Dermis microvascular lymphatic vessel endothelial cell (primary cell): ENCODE measurements around the gene SPATA3. TPM values are rescaled to one million over a fixed set of nuclear protein-coding genes. Genes with fewer than 3 reads are reported as not detected.
"Not testable (repeated sequence)": the region's sequence is repeated elsewhere in the genome, so short reads cannot be mapped to it uniquely, and the experiment has no call there.

Source experiments
- DNase-seq, 2 donors: peaks; one replicate each; pipeline versions ENCODE4 v3.0.0 to v3.0.0-alpha.2; 2010; ENCODE audit warnings: low read depth in 2 of 2
- total RNA-seq: library from RNA; depleted of rRNA; stranded (reverse); fragments of >200 nt; gene quantifications from 2 replicates; pipeline ENCODE4 v1.2.1, GENCODE V29; 2014

The SPATA3 gene
- total RNA-seq, 1 donor from 2014 or later, result not detected

DNA sequence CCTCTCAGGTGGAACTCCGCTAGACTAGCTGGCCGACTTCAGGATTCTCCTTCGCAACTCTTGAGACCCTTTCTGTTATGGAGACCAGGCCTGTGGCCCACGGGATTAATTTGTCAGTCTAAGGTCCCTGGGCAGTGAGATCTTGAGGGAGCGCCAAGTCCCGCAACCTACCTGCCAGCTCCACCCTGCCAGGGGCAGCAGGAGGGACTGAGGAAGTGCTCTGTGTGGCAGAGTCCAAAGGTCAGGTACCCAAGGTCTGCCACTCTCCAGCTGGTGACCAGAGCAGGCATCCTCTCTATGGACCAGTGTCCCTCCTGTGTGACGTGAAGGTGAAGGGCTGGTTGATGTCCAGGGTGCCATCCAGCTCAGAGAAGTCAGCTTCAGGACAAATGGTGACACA lies 4.3 kb upstream of the SPATA3 start:
- DNase-seq, result no peak

DNA sequence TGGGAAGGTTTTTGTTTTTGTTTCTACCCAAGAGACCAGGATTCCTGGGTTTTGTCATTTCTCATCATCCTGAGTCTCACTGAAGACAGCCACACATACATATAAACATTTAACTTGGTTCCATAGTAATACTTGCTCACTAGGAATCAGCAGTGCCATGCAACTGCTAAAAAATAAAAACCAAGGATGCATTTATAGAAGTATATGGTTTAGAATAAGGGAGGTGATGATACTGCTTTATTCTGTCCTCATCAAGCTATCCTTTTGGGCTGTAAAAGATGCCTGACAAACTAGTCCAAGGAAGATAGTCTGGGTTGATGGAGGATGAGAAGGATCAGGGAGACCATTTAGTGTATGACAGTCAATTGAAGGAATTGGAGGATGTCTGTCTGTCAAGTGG lies 740 bp downstream of the SPATA3 start:
- no peak for DNase-seq

DNA sequence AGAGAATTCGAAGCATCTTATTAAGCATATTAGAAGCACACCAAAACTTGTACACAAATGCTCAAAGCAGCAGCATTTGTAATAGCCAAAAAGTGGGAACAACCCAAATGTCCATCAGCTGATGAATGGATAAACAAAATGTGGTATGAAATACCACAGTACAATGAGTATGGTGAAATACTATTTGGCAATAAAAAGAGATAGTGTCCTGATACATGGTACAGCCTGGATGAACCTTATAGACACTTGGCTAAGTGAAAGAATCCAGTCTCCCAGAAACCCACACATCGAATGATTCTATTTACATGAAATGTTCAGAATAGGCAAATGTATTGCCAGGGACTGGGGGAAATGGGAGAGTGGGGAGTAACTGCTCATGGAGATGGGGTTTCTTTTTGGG lies 3.0 kb downstream of the SPATA3 start:
- DNase-seq, result no peak

DNA sequence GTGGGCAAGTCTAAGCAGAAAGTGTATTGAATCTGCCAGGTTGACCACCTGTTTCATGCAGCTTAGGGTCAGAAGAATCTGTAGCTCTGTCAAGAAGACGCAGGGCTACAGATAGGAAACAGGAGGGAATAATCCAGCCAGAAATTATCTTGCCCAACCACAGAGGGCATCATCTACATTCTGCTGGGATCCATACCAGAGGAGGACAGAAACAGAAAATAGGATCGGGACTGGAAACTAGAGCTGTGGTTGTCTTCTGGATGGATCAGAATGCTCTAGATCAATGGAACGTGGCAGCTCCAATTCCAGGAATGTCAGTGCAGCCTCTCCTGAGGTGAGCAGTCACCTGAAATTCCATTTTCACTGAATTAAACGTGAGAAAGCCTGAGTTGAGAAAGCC lies 3.6 kb downstream of the SPATA3 start:
- no peak for DNase-seq

DNA sequence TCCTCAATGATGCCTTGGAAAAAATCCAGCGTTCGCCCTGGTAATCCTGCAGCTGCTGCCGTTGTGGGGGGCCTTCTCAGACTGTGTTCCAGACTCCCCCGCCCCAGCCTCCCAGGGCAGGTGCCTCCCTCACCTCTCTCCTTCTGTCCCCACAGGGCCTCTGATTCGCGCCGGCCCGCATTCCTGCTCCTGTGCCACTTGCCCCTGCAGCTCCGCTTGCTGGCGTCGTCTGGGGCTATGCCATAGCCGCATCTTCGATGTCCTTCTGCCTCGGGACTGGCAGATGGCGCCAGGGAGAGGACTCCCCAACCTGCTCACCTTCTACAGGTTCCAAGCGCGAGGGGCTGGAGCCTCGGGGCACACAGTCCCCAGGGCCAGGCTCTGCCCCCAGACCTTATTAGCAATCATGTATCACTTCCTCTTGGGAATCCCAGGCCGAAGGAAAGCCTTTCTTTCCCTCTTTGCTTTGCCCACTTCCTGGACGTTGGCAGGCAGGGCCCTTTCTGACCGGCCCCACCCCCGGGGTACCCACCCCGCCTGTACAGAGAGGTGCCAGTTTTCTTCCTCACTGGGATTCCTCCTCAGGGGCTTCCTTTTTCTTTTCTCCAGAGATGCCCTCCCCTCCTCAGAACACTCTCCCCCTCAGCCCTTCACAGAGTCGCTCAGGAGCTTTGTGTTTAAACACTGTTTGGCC lies 4.4 kb downstream of the SPATA3 start:
- no peak for DNase-seq

DNA sequence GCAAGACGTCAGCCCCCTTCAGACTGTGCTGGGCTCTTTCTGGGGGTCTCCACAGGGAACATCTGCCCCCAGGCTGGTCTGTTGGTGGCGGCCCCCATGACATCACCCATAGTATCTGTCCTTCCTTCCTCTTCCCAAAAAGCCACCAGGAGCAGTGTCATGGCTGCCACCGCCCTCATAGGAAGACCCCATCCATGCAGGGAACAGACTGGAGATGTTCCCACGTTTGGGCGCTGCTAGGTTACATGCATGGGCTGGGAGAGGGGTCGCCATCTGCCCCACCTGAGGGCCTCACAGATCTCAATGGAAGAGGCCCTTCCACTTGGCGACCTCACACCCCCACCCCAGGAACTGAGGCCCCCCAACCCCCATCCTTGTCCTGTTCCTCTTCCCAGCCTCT lies 5.1 kb downstream of the SPATA3 start:
- DNase-seq, result no peak

DNA sequence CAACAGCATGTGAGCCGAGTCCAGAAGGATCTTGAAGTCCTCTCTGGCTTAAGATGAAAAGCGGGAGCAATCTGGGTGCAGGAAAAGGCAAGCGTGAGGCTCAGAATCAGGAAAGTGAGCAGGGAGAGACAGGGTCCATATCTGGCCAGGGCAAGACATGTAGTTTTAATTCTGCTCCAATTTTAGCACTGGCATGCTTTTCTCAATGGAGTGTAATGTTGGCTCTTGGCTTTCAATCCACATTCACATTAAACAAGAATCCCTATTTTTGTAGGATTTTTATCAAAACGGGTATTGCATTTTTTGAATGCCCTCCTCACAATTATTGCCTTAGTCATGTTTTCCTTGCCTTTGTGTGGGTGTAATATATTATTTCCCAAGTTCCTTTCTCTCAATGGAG lies 6.0 kb downstream of the SPATA3 start:
- DNase-seq, result no peak

DNA sequence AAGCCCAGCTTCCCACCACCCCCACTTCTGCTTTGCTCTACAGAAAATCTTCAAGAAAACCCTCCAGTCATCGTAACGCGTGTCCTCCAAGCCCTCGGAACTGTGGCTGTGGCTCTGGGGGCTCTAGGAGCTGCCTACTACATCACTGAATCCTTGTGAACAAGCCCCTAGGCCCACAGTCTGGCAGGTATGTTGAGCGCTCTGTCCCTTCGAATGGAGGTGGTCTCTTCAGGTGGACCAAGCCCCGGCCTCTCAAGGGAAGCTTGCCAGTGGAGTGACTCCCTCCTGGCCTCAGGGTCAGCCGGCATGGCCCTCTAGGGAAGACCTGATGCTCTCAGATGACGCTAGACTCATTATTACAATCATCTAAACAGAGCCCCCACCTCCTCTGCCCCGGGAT lies 6.7 kb downstream of the SPATA3 start:
- no peak for DNase-seq

DNA sequence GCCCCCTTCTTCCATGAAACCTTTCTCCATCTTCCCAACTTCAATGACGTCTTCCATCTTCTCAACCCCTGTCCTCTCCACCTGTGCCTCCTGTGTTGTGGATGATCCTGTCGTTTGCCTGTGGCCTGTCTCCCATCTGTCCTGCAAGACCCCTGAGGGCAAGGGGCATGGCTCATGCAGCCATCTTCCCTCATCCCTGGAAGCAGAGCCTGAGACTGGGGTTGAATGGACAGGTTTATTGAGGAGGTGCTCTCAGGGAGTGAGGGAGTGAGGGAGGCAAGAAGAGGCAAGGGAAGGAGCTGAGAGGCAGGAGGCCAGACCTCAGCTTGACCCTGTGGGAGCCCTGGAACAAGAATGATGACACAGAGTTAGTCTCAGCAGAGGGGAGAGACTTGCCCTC lies 7.3 kb downstream of the SPATA3 start:
- no peak for DNase-seq

DNA sequence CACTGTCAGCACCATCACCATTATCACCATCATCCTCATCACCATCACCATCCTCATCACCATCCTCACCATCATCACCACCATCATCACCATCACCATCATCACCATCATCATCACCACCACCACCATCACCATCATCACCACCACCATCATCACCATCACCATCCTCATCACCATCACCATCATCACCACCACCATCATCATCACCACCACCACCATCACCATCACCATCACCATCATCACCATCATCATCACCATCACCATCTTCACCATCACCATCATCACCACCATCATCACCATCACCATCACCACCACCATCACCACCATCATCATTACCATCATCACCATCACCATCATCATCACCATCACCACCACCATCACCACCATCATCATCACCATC lies 9.0 kb downstream of the SPATA3 start:
- not testable (repeated sequence) for DNase-seq

DNA sequence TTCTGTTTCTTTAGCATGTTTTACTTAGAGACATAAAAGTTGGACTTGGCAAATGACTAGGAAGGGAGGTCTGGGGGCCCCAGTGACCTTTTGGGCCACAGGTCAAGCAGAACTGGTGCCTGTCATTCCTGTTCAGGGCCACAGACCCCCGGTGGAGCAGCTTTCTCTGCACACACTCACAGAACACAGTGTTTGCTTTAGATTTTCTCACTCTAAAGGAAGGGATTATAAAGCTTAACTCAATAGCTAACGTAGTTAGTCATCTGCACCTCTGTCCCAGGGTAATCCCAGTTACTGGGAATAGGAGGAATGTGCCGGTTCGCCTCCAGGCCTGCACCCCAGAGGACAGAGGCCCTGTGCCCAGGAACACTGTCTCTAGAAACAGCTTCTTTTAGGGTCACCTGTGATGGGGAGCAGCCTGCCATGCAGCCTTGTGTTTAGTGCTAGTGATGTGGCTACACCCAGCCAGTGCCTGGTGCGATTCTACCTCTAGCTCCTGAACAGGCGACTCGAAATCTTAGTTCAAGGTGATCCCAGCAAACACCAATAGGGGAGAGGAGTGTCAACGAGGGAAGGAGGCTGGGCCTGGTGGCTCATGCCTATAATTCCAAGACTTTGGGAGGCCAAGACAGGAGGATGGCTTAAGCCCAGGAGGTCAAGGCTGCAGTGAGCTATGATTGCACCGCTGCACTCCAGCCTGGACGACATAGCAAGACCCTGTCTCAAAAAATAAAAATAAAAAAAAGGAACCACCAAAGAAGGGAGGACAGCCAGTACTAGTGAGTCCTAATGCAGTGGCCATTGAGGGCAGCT lies 11.6 kb downstream of the SPATA3 start:
- no peak for DNase-seq

DNA sequence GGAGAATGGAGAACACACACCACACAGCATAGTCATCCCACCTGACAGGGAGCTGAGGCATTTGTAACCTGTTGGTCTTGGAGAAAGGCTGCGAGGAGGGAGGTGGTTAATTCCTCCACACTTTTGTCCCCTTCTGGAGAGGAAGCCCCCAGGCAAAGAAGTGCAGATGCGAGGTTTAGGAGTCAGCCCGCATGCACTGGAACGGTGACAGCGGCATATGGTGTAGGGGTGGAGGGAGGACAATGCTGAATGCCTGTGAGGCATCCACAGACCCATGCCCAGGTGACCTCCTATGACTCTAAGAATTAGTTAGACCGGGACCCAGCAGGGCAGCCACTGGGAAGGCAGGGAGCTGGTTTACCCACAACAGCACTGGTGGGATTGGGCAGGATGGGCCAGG lies 12.2 kb downstream of the SPATA3 start:
- DNase-seq, result no peak

DNA sequence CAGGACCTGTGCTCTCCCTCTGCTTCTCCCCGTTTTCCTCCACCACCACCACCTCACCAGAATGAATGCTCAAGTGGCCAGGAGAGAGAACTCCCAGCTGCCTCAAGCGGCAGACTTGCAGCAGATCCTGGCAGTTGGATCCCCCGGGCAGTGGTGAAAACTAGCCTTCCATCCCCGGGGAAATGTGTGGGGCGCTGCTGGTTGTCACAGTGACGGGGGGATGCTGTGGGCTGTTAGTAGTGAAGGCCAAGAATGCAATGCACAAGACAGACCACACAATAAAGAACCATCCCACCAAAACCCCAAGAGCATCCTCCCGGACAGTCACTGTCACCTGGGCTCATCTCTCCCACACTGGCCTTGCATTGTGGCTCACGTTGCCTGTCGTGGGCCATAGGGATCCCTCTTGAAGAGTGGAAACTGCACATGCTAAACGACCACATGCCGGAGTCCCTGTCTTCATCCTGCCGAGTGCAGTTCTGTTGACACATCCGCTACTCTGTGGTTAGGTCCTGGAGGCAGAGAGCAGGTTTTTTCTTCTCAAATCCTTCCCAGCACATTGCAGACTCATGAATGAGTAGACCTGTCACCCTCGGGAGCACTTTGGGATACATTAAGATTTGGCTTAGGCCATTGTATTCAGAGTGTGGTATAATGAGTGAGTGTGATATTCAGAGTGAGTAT lies 13.5 kb downstream of the SPATA3 start:
- no peak for DNase-seq

DNA sequence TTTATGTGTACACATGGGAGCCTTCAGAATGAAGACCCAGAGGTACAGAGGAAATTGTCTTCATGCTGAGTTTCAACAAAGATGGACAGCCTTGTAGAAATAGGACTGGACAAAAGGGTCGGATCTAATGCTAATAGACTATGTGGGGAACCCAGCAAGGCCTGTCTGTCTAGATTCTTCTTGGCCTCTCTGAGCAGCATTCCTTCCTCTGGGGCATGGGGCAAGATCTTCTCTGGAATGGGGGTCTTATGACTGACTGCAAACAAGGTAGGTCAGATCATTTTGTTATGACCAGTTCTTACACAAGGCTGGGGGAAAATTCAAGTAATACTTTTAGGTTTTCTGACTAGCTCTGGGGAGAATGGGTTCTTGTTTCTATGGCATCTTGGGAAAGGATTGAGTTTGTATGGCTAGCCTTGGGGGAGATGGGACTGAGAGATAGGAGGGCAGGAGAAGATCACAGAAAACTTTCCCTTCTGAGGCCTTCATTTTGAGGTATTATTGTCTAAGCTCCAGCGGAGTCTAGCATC lies 14.3 kb downstream of the SPATA3 start:
- DNase-seq, result no peak

DNA sequence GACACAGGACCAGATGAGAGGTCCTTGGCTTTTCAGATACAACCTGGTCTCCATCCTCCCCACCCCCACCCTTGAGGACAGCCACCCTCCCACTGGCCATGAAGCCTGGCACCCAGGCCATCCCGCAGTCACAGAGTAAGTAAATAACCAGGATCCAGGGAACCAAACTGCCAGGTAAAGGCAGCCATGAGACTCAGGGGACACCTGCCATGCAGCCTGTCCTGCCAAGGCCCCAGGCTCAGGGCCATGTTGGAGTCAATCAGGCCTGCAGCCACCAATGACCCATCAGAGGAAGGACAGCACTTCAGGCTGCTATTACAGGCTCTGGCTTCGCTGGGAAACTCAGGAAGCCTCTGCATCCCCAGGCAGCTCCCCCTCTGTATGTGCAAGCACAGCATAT lies 15.6 kb downstream of the SPATA3 start:
- no peak for DNase-seq

DNA sequence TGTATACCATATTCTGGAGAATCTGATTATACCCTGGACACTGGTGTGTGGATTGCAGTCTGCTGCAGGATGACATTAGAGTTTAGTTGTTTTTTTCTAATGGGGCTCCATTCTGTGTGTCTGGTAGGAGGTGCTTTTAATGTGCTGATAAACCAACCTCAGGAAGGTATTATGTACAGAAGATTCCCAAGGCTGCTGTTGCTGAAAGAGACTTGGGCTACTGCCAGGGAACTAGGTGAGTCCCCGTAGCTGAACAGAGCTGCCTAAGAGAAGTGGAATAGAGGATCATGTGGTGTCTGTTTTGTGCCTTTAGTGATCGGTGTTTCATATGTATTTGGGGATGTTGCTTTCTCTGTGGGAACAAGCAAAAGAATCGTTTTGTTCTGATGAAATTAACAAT lies 16.5 kb downstream of the SPATA3 start:
- DNase-seq, result no peak

DNA sequence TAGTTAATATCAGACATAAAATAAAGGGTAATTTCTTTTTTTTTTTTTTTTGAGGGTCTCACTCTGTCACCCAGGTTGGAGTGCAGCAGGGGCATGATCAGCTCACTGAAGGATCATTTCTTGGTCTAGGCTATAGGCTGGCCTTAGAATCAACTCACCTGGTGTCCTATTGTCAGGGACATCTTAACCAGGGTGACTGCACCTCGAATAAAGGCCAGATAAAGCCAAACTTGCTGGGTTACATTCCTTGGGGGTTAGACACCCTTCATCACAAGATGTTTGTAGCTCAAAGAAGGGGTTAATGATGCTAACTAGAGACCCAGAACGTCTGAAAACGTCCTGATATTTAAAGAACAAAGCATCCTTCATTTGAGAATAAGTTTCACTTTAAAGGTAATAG lies 17.9 kb downstream of the SPATA3 start:
- DNase-seq, result no peak

DNA sequence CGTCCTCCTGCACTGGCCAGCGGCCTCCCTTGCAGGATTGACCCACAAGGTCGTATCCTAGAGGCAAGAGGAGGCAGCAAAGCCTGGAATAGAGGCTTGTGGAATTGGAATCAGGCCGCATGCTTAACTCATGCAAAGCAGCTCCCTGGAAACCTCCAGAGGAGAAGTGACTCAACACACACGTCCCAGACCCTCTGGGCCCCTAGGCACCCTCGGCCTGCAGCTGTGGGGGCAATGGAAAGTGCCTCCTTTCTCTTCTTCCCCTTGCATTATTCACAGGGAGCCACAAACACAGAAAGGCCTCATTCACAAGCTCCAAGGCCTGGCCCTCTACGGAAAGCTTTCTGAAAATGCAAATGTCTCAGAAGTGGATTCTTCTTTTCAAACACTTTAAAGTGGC lies 19.6 kb downstream of the SPATA3 start:
- no peak for DNase-seq

DNA sequence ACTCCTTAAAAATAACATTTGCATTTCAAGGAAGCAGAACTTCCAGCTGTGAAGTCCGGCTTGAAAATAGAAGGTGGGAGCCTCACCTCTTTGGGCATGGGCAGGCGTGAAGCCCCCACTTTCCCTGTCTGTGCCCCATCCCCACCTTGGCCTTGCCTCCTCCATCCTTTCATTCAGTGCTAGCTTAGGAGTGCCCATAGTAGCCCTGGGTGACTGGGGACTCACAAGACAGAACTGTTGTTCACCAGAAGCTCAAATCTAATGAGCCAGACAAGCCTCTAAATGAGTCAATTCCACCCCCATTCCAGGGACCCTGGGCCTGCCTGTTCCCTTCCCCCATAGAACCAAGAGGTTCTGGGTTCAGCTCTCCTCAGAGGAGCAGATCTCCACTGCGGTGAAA lies 20.0 kb downstream of the SPATA3 start:
- DNase-seq, result no peak

DNA sequence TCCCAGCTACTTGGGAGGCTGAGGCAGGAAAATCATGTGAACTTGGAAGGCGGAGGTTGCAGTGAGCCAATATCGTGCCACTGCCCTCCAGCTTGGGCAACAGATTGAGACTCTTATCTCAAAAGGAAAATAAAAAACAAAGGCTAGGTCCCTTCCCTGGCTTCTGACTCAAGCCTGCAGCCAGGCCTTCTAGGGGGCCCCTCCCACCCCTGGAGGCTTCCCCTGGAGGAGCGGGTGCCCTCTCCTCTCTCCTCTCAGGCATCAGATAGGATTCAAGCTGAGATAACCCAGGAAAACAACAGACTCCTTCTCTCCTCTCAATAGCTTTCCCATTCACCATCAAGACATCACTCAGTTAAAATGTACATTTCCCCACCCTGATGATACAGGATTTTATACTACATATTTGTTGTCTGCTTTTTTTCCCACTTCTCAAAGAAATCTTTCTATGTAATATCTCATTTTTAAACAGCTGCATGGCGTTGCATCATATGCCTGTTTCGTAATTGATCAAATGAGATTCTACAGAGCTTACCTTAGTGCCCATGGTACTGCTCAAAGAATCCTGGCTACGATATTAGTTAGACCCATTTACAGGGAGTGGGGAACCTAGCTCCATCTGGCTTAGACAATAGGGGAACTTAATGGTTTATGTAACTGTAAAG lies 20.8 kb downstream of the SPATA3 start:
- DNase-seq, result no peak

DNA sequence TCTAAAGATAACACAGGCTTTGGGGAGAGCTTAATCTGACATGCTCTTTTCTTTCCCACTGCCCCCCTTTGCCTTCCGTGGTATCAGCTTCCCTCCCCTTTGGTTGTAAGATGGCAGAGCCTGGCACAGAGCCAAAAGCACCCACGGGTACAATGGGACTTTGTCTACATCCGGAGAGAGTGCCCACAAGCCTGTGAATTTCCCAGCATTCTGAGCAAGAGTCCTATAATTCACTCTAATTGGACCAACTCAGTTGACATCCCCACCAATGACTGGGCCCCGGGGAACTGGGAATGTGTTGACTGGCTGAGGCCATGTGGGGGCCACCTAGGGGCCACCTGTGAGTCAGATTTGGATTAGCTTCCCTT lies 21.3 kb downstream of the SPATA3 start:
- DNase-seq, result no peak

DNA sequence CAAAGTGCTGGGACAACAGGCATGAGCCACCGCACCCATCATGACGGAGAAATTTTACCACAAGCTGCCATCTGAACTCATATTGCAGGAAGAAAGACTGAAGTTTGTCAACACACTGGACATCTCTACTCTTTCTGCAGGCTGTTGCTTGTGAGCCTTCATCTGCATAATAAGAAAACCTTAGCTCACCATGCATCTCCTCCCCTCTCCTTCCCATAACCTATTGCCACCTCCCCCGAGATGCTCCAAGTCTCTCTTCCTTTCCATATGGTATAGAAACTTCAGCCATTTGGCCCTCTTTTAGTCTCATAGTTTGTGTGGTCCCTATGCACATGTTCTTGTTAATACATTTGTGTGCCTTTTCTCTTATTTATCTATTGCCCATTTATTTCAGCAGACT lies 22.3 kb downstream of the SPATA3 start:
- DNase-seq, result no peak
